ENCODE measurements around the gene NQO2.
"Not testable (repeated sequence)": the region's sequence is repeated elsewhere in the genome, so short reads cannot be mapped to it uniquely, and the experiment has no call there.

Gene NQO2

GRCh38 chr6:3008712-3009265, 9.1 kb downstream of the NQO2 start:
- Histone ChIP-seq H3K36me3 (ENCODE audit: insufficient read depth, low read depth, low read length) (peaks cover 84% of the 10 kb centered on the region), H3K4me1 (ENCODE audit: insufficient read depth, low read length) (peaks cover 20% of the 10 kb centered on the region; the same call in 1 of the 2 replicates), H3K9ac (ENCODE audit: low read depth, low read length) (peak overlapping the region; percentile 8; the same call in 1 of the 2 replicates), H3K9me3 (ENCODE audit: insufficient read depth, low read depth, low read length) (peaks cover 22% of the 10 kb centered on the region)
- not testable (repeated sequence) for H3K4me3 ChIP-seq (ENCODE audit: low read length); H3K27me3 ChIP-seq (ENCODE audit: insufficient read depth, low read length); H3K27ac ChIP-seq (ENCODE audit: low read length)

DNA sequence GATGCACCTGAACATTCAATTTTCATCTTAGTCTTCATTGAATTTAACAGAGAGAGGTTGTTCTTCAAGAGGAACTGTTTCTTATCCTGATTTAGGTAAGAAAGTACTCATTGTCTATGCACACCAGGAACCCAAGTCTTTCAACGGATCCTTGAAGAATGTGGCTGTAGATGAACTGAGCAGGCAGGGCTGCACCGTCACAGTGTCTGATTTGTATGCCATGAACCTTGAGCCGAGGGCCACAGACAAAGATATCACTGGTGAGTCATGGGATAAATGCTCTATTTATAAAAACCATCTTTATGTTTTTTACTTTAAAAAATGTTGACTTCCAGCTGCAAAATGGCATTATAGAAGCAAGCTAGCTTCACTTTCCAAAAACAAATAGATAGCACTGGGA, 10.2 kb downstream of the NQO2 start:
- peaks cover 86% of the 10 kb centered on the region for H3K36me3 ChIP-seq (ENCODE audit: insufficient read depth, low read depth, low read length)
- no peaks in the 10 kb centered on the region for H3K27me3 ChIP-seq (ENCODE audit: insufficient read depth, low read length)
- H3K4me3 ChIP-seq (ENCODE audit: low read length): no peak overlapping the region
- no peak overlapping the region for H3K27ac ChIP-seq (ENCODE audit: low read length)
- peaks cover 22% of the 10 kb centered on the region for H3K9me3 ChIP-seq (ENCODE audit: insufficient read depth, low read depth, low read length)
- peaks cover 20% of the 10 kb centered on the region; the same call in 1 of the 2 replicates for H3K4me1 ChIP-seq (ENCODE audit: insufficient read depth, low read length)
- H3K9ac ChIP-seq (ENCODE audit: low read depth, low read length): no peak overlapping the region; the same call in 1 of the 2 replicates

- no peak overlapping the region for H3K9ac ChIP-seq (ENCODE audit: low read depth, low read length)
- peaks cover 85% of the 10 kb centered on the region for H3K36me3 ChIP-seq (ENCODE audit: insufficient read depth, low read depth, low read length)
- H3K4me1 ChIP-seq (ENCODE audit: insufficient read depth, low read length): peaks cover 18% of the 10 kb centered on the region; the same call in 1 of the 2 replicates
- no peak overlapping the region for H3K4me3 ChIP-seq (ENCODE audit: low read length)
- no peak overlapping the region for H3K27ac ChIP-seq (ENCODE audit: low read length)
- peaks cover 22% of the 10 kb centered on the region for H3K9me3 ChIP-seq (ENCODE audit: insufficient read depth, low read depth, low read length)
- no peaks in the 10 kb centered on the region for H3K27me3 ChIP-seq (ENCODE audit: insufficient read depth, low read length)
Measured at GRCh38 chr6:3011158-3011557, 11.5 kb downstream of the NQO2 start.

- Histone ChIP-seq H3K4me3 (ENCODE audit: low read length) (no peak overlapping the region), H3K27me3 (ENCODE audit: insufficient read depth, low read length) (no peaks in the 10 kb centered on the region), H3K27ac (ENCODE audit: low read length) (no peak overlapping the region), H3K4me1 (ENCODE audit: insufficient read depth, low read length) (peaks cover 18% of the 10 kb centered on the region; the same call in 1 of the 2 replicates), H3K9ac (ENCODE audit: low read depth, low read length) (no peak overlapping the region), H3K9me3 (ENCODE audit: insufficient read depth, low read depth, low read length) (peaks cover 22% of the 10 kb centered on the region), H3K36me3 (ENCODE audit: insufficient read depth, low read depth, low read length) (peaks cover 85% of the 10 kb centered on the region)
Measured at GRCh38 chr6:3011592-3011991, 11.9 kb downstream of the NQO2 start.

DNA sequence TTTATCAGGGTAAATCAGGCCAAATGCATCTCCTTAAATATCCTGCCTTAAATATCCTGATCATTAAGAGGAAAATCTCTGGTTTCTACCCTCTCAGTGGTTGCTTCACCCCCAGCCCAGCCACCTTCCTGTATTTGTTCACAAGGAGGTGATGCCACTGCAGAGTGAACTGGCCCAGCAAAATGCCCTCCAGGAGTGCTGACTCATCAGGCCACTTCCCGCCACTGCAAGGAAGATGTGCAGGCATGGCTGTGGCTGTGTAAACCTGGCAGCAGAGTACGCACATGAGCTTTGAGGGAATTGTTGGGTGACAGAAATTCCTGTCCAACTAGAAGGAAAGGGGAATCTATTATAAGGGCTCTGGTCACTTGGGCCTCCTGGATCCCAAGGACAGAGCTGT, 13.8 kb downstream of the NQO2 start:
- H3K27me3 ChIP-seq (ENCODE audit: insufficient read depth, low read length): no peaks in the 10 kb centered on the region
- no peak overlapping the region for H3K9ac ChIP-seq (ENCODE audit: low read depth, low read length)
- no peak overlapping the region for H3K27ac ChIP-seq (ENCODE audit: low read length)
- peaks cover 89% of the 10 kb centered on the region for H3K36me3 ChIP-seq (ENCODE audit: insufficient read depth, low read depth, low read length)
- no peak overlapping the region for H3K4me3 ChIP-seq (ENCODE audit: low read length)
- peaks cover 8% of the 10 kb centered on the region; the same call in 1 of the 2 replicates for H3K4me1 ChIP-seq (ENCODE audit: insufficient read depth, low read length)
- peaks cover 22% of the 10 kb centered on the region for H3K9me3 ChIP-seq (ENCODE audit: insufficient read depth, low read depth, low read length)

- H3K27ac ChIP-seq (ENCODE audit: low read length): no peak overlapping the region
- no peak overlapping the region for H3K4me3 ChIP-seq (ENCODE audit: low read length)
- no peak overlapping the region for H3K9ac ChIP-seq (ENCODE audit: low read depth, low read length)
- H3K4me1 ChIP-seq (ENCODE audit: insufficient read depth, low read length): peaks cover 8% of the 10 kb centered on the region; the same call in 1 of the 2 replicates
- H3K36me3 ChIP-seq (ENCODE audit: insufficient read depth, low read depth, low read length): peaks cover 95% of the 10 kb centered on the region
- H3K9me3 ChIP-seq (ENCODE audit: insufficient read depth, low read depth, low read length): peaks cover 22% of the 10 kb centered on the region
- no peaks in the 10 kb centered on the region for H3K27me3 ChIP-seq (ENCODE audit: insufficient read depth, low read length)
Measured at GRCh38 chr6:3013901-3014674, 14.4 kb downstream of the NQO2 start.

DNA sequence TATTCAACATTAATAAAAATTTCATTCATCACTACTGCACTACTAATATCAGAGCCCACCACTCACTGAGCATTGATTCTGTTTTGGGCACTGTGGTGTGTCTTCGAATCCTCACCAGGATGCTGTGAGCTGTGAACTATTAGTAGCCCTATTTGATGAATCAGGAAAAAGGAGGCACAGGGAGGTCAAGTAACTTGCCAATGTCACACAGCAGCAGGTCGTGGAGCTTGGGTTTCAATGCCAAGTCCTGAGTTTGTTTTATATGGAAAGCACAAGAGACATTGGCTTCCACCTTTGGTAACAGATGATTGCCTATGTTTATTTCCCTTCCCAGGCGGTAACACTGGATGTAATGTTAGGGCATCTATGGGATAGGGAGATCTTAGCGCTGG, 15.0 kb downstream of the NQO2 start:
- H3K9ac ChIP-seq (ENCODE audit: low read depth, low read length): no peak overlapping the region
- H3K27ac ChIP-seq (ENCODE audit: low read length): no peak overlapping the region
- peaks cover 22% of the 10 kb centered on the region for H3K9me3 ChIP-seq (ENCODE audit: insufficient read depth, low read depth, low read length)
- peaks cover 6% of the 10 kb centered on the region; the same call in 1 of the 2 replicates for H3K4me1 ChIP-seq (ENCODE audit: insufficient read depth, low read length)
- H3K4me3 ChIP-seq (ENCODE audit: low read length): no peak overlapping the region
- H3K36me3 ChIP-seq (ENCODE audit: insufficient read depth, low read depth, low read length): peaks cover 96% of the 10 kb centered on the region
- no peaks in the 10 kb centered on the region for H3K27me3 ChIP-seq (ENCODE audit: insufficient read depth, low read length)

DNA sequence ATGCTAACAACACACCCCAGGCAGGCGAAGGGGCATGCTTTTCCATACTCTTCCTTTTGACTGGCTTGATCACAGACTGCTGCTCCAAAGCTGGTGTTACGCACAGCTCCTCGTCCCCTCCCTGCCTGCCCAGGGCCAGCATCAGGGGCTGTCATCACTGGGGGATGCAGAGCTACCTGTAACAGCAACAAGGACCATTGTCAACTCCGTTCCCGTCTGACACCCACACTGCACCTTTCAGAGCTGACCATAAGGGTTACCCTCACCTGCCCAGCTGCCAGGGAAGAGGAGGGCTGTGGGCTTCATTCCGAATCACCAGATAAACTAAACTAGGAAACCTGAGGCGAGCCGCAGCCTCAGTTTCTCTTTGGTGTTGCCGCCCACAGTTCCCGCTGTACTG, 15.4 kb downstream of the NQO2 start:
- Histone ChIP-seq H3K36me3 (ENCODE audit: insufficient read depth, low read depth, low read length) (peaks cover 96% of the 10 kb centered on the region), H3K9ac (ENCODE audit: low read depth, low read length) (no peak overlapping the region), H3K27ac (ENCODE audit: low read length) (no peak overlapping the region), H3K4me3 (ENCODE audit: low read length) (no peak overlapping the region), H3K27me3 (ENCODE audit: insufficient read depth, low read length) (no peaks in the 10 kb centered on the region), H3K9me3 (ENCODE audit: insufficient read depth, low read depth, low read length) (peaks cover 22% of the 10 kb centered on the region), H3K4me1 (ENCODE audit: insufficient read depth, low read length) (peaks cover 1% of the 10 kb centered on the region; the same call in 1 of the 2 replicates)

- no peaks in the 10 kb centered on the region for H3K4me1 ChIP-seq (ENCODE audit: insufficient read depth, low read length)
Measured at GRCh38 chr6:3016473-3017280, 17.0 kb downstream of the NQO2 start.

GRCh38 chr6:3017304-3017703, 17.6 kb downstream of the NQO2 start:
- Histone ChIP-seq H3K36me3 (ENCODE audit: insufficient read depth, low read depth, low read length) (peaks cover 80% of the 10 kb centered on the region), H3K4me1 (ENCODE audit: insufficient read depth, low read length) (no peaks in the 10 kb centered on the region), H3K27ac (ENCODE audit: low read length) (no peak overlapping the region), H3K27me3 (ENCODE audit: insufficient read depth, low read length) (no peaks in the 10 kb centered on the region), H3K4me3 (ENCODE audit: low read length) (no peak overlapping the region), H3K9ac (ENCODE audit: low read depth, low read length) (no peak overlapping the region), H3K9me3 (ENCODE audit: insufficient read depth, low read depth, low read length) (peaks cover under 1% of the 10 kb centered on the region; the same call in 1 of the 2 replicates)

More at GRCh38 chr6:3016473-3017280, 17.0 kb downstream of the NQO2 start:
- H3K27ac ChIP-seq (ENCODE audit: low read length): no peak overlapping the region
- H3K27me3 ChIP-seq (ENCODE audit: insufficient read depth, low read length): no peaks in the 10 kb centered on the region
- H3K36me3 ChIP-seq (ENCODE audit: insufficient read depth, low read depth, low read length): peaks cover 86% of the 10 kb centered on the region
- H3K4me3 ChIP-seq (ENCODE audit: low read length): no peak overlapping the region
- peaks cover 7% of the 10 kb centered on the region for H3K9me3 ChIP-seq (ENCODE audit: insufficient read depth, low read depth, low read length)
- no peak overlapping the region for H3K9ac ChIP-seq (ENCODE audit: low read depth, low read length)

GRCh38 chr6:3019065-3019464, 19.4 kb downstream of the NQO2 start:
- Histone ChIP-seq H3K4me1 (ENCODE audit: insufficient read depth, low read length) (peaks cover 10% of the 10 kb centered on the region; the same call in 1 of the 2 replicates), H3K36me3 (ENCODE audit: insufficient read depth, low read depth, low read length) (peaks cover 63% of the 10 kb centered on the region), H3K9ac (ENCODE audit: low read depth, low read length) (no peak overlapping the region)

More at GRCh38 chr6:3019065-3019464, 19.4 kb downstream of the NQO2 start:
- no peaks in the 10 kb centered on the region for H3K27me3 ChIP-seq (ENCODE audit: insufficient read depth, low read length)
- no peak overlapping the region for H3K27ac ChIP-seq (ENCODE audit: low read length)
- H3K9me3 ChIP-seq (ENCODE audit: insufficient read depth, low read depth, low read length): no peaks in the 10 kb centered on the region
- no peak overlapping the region for H3K4me3 ChIP-seq (ENCODE audit: low read length)

Measured in iPS-20b (cell line).